WI38 (cell line): ENCODE data around the gene RHOC.

ENCODE experiments used
- H3K4me3 ChIP-seq: 2 replicates; pipeline ENCODE4 v1.5.1; 2011; ENCODE audit warnings: low read depth, mild to moderate bottlenecking, control low read depth, low read length
- TF ChIP-seq, protein P1 (sequence below): IDR thresholded peaks from 2 replicates; pipeline ENCODE4 v1.5.1; 2012; ENCODE audit warnings: low read depth, mild to moderate bottlenecking, control low read depth, low read length

Gene RHOC

DNA sequence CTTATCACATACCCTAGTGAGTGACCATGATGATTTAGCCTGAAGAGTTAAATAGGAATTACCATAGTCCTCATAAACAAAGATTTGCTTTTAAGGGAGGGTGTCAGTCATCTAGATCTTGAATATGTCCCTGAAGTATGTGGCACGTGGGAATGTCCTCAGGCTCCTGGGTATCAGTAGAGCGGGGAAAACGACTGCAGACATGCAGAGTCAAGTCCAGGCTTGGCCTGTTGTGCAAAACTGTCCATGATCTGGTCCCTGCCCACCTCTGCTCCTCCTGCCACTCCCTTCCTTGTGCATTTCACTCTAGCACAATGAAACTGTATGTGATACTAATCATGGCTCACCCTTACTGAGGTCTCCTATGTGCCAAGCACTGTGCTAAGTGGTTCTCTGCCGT, 19.6 kb downstream of the RHOC start:
- TF ChIP-seq, protein P1, sequence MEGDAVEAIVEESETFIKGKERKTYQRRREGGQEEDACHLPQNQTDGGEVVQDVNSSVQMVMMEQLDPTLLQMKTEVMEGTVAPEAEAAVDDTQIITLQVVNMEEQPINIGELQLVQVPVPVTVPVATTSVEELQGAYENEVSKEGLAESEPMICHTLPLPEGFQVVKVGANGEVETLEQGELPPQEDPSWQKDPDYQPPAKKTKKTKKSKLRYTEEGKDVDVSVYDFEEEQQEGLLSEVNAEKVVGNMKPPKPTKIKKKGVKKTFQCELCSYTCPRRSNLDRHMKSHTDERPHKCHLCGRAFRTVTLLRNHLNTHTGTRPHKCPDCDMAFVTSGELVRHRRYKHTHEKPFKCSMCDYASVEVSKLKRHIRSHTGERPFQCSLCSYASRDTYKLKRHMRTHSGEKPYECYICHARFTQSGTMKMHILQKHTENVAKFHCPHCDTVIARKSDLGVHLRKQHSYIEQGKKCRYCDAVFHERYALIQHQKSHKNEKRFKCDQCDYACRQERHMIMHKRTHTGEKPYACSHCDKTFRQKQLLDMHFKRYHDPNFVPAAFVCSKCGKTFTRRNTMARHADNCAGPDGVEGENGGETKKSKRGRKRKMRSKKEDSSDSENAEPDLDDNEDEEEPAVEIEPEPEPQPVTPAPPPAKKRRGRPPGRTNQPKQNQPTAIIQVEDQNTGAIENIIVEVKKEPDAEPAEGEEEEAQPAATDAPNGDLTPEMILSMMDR, result no peak
- H3K4me3 ChIP-seq, result no peak overlapping the region

DNA sequence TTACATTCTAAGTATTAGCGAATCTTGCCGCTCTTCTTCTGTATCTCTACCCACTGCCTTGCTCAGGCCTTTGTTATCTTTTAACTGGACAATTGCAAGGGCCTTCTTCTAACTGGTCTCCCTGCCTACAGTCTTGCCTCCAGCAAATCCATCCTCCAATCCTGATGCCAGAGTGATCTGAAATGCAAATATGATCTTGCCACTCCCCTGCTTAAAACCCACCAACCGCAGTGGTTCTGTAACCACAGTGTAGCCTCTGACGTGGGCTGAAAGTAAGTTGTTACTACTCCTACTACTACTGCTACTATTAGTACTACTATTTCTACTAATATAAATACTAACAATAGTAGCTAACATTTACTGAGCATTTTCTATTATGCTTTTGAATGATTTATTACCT, 20.1 kb downstream of the RHOC start:
- TF ChIP-seq, protein P1, result no peak
- H3K4me3 ChIP-seq, result no peak overlapping the region

DNA sequence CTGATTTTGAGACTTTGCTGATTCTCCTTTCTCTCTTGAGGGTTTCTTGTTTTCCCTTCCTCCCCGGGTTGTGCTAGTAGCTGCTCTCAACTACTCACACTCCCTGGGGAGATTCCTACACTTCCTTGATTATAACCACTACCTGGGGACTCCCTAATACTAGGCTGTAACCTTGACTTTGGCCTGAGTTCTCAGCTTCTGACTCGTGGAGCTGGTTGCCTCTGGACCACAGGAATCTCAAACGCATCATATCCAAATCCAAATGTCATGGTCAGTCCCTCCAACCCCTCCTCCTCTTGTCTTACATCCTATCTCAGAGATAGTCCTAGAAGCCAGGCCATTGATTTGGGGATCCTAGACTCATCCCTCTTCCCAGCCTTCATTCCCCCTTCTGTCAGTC, 20.5 kb downstream of the RHOC start:
- no peak overlapping the region for H3K4me3 ChIP-seq
- TF ChIP-seq, protein P1, result no peak

DNA sequence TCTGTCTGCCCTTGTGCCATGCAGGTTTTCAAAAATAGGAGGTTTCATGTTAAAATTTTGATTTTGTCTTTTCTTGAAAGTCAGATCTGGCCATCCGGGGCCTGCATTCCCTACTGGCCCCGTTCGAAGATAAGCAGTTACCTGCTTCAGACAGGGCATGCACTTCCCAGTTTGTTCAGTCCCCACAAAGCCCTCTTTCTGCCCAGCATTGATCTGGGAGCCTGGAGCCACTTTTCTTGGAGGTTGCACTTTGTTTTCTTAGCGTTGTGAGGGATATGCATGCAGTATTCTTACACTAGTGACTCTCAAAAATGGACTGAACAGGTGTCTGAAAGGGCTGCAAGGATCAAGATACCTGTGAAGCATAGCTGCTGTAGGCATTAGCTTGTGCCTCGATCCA, 21.0 kb downstream of the RHOC start:
- TF ChIP-seq, protein P1, result no peak

DNA sequence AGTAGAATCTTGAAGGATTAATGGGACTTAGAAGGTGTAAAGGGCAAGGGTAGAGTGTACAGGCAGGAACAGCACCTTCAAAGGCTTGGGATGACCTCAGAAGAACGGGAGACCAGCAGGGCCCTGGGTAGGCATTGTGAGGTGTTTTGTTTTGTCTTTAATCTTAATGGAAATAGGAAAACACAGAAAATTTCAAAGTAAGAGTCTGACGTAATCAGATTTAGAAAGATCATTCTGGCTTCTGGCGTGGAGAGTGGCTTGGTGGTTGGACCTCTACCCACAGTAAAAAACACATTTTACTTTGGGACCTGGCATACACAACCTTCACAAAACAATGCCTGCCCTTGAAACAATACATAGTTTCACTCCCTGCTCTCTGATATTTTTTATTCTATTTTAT, 28.3 kb downstream of the RHOC start:
- no peak overlapping the region for H3K4me3 ChIP-seq
- TF ChIP-seq, protein P1, result no peak

More for the DNA sequence above, 21.0 kb downstream of the RHOC start:
- H3K4me3 ChIP-seq, result no peak overlapping the region

DNA sequence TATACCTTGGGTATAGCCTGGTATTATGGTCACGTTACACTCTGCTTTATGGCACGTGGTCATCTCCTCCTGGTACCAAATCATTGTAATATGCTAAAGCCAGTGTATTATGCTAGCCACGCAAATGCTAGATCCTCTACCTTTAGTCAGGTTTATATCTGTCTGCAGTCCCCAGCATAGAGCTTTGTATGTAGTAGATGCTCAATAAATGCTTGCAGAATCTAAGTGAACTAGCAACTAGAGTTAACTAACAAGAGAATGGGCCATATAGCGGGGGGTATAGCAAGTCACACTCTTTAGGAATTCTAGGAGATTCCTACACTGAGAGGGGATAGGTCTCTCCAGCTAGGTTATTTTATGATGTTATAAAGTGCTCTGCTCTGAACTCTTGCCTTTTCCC, 29.4 kb downstream of the RHOC start:
- no peak overlapping the region for H3K4me3 ChIP-seq
- TF ChIP-seq, protein P1, result no peak

DNA sequence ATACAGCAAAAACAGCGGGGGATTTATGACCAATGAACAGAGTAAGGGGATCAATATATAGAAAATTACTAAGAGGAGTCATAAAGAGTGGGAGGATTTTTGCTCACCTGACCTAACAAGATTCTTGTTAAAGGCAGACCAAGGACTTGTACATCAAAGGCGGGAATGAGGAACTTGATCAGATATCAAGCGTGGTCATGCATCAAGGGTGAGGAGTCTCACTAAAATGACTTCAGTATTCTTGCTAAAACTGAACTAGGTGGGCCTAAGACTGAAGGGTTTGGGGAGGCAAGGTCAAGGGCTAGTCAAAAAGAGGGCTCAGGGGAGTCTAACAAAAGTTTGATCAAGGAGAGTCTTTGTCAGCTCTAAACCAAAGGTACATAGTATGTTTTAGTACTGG, 30.4 kb downstream of the RHOC start:
- H3K4me3 ChIP-seq, result no peak overlapping the region
- TF ChIP-seq, protein P1, result no peak
